Endothelial cell of umbilical vein (primary cell): ENCODE data around the gene ROBO2.

Experiments
- CTCF ChIP-seq, 2 donors: IDR thresholded peaks; 1 replicate in 1 of 2; 2 replicates in 1 of 2; pipeline ENCODE4 v1.5.1; 2011; ENCODE audit warnings: low read length in 2 of 2, mild to moderate bottlenecking in 2 of 2, moderate library complexity in 2 of 2, control low read depth in 1 of 2, inconsistent platforms in 1 of 2, low read depth in 1 of 2; ENCODE audit not compliant: insufficient read depth in 1 of 2; ENCODE audit errors: extremely low read depth in 1 of 2
- EZH2 ChIP-seq: IDR thresholded peaks from 2 replicates; pipeline ENCODE4 v1.6.1; 2012; ENCODE audit warnings: borderline replicate concordance, low read depth, mild to moderate bottlenecking, moderate library complexity, low read length, inconsistent platforms; ENCODE audit not compliant: severe bottlenecking
- FOS ChIP-seq: IDR thresholded peaks from 2 replicates; pipeline ENCODE4 v1.6.1; 2011; ENCODE audit warnings: mild to moderate bottlenecking, low read length, moderate library complexity, borderline replicate concordance; ENCODE audit not compliant: insufficient read depth
- JUN ChIP-seq: IDR thresholded peaks from 2 replicates; pipeline ENCODE4 v1.6.1; 2011; ENCODE audit warnings: borderline replicate concordance, low read depth; ENCODE audit not compliant: insufficient read length, insufficient read depth
- POLR2AphosphoS5 ChIP-seq: IDR thresholded peaks from 2 replicates; pipeline ENCODE4 v1.6.1; 2012; ENCODE audit warnings: low read depth, mild to moderate bottlenecking, control low read depth, low read length, moderate library complexity; ENCODE audit not compliant: insufficient read depth

GRCh38 chr3:77066829-77067228, 26.9 kb downstream of the ROBO2 start:
- no peak for TF ChIP-seq CTCF (IDR thresholded peaks at IDR 0.05; ENCODE audit: extremely low read depth in 1 of 2, insufficient read depth in 1 of 2, low read depth in 1 of 2, low read length in 2 of 2)
- no peak for TF ChIP-seq FOS
- no peak for TF ChIP-seq POLR2AphosphoS5
- TF ChIP-seq JUN = no peak
- TF ChIP-seq EZH2 = no peak
